HG03196 (cell line): ENCODE data around the gene COL1A2.

Experiments
- ATAC-seq: cut with Tn5 transposase; IDR thresholded peaks from one replicate; pipeline ENCODE4 v1.9.1; 2021; ENCODE audit not compliant: unreplicated experiment

Gene COL1A2

DNA sequence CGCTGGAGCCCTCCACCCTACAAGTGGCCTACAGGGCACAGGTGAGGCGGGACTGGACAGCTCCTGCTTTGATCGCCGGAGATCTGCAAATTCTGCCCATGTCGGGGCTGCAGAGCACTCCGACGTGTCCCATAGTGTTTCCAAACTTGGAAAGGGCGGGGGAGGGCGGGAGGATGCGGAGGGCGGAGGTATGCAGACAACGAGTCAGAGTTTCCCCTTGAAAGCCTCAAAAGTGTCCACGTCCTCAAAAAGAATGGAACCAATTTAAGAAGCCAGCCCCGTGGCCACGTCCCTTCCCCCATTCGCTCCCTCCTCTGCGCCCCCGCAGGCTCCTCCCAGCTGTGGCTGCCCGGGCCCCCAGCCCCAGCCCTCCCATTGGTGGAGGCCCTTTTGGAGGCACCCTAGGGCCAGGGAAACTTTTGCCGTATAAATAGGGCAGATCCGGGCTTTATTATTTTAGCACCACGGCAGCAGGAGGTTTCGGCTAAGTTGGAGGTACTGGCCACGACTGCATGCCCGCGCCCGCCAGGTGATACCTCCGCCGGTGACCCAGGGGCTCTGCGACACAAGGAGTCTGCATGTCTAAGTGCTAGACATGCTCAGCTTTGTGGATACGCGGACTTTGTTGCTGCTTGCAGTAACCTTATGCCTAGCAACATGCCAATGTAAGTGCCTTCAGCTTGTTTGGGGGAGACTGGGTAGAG lies at the start of gene COL1A2:
TSS of gene COL1A2 (plus strand) at position 459 of the 704 bp plus-strand sequence. CDS start at position 596, 137 bp downstream.
- ATAC-seq = no peak

DNA sequence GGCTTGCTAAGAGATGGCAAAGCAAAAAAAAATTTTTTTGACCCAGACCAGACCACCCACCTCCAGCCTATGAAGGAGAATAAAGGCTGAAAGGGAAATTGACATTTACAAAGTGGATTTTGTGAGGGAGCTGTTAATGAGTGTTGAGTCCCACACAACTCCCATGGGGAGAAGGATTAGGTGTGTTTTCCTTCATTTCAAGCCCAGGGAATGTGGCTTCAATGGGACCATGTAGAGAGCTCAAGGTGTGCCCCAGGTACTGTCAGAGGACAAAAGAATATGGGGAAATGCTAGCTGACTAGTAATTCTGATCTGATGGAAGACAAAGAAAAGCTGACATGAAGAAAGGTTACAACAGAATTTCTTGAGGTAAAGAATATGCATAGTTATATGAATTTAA lies 48.8 kb upstream of the COL1A2 start:
- ATAC-seq = no peak

DNA sequence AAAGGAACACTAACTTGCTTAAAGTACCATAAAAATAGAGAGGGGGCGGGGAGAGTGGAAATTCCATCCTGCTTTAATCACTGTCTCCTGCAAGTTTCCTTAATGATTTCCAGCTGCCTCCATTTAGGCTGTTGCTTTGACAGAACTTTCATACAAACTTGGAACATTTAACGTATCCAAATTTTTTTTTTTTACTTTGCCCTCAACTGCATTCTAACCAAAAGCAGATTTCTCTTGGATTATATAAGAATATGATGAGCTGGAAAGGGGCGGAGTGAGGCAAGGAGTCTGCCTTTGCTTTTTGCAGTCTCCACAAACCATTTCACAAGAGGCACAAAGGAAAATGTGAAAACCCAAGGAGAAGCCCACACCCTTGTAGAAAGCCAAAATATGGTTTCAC lies 46.6 kb upstream of the COL1A2 start:
- no peak for ATAC-seq

DNA sequence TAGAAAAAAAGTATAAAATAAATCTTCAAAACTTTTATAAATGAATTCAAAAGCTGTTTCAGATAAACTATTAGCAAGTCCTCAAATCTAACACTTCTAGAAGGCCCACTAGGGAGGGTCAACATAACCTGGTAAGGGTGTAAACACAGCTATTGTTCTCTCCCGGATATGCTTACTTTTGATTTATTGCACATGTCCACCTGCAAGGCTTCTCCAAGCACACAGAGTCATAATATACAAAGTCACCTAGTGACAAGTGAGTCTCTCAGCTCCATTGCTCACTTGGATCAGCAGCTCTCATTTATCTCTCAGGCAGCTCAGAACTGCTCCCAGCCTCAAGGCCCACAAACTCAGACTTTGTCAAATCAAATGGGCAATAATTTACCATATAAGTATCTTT lies 44.0 kb upstream of the COL1A2 start:
- no peak for ATAC-seq

DNA sequence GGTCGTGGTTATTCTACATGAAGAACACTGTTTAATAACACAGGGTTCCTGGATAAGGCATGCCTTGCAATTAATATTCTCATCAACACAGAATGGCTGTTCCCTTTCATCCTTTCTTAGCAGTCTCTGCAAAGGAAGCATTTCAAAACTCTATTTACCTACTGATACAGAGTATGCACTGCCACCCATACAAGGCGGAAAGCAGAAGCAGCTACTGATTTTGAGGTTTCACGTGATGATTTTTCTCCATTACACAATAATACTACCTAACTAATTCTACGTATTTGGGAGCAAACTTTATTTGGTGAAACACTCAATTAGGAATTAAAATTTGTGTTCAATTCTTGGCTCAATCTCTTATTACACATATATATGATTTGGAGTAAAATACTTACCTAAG lies 43.0 kb upstream of the COL1A2 start:
- no peak for ATAC-seq

DNA sequence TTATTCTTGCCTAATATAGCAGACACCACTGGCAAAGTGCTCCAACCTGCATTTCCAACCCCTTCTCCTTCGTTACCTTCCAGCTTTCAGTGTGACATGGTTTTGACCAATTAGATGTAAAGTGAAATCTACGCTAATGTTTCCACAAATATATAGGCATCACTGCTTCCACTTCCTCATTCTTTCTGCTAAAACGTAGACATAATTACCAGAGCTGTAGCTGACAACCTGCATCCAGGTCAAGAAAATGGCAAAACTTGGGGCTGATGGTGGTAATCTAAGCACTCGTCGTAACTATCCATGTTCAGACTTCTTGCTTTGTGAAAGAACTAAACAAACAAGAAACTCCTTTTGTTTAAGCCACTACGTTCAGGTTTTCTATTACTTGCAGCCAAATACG lies 41.8 kb upstream of the COL1A2 start:
- no peak for ATAC-seq

DNA sequence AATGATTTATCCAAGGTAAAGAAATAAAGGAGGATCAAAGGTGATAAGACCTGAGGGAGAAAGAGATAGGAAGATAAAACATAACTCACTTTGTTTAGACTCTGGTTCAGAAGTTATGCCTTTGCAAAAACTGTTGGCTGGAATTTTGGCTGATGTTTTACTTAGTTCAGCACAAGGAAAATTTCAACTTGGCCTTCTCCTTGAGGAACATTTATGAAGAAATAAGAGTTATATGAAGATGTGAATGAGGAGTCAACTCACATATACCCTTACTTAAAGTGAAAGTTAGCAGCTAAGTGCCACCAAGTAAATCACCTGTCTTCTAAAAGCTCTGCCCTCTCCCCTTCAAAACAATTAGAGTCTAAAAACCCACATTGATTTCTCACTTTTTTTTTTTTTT lies 39.7 kb upstream of the COL1A2 start:
- ATAC-seq = no peak

DNA sequence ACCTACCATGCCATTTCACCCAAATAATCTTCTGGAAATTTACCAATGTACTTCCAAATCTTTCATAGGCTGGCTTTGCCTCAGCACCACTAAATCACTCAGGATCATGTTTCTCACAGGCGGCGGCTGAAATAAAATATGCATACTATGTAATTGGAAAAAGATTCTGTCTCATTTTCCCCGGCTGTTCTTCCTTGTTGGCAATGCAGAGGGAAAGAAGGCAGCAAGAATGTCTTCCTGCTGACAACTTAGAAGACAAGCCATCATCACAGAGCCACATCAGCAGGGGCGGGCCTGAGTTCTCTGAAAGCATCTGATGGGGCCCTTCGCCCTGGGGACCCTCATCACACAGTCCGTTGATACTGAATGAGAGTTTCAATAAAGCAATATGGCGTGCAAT lies 39.2 kb upstream of the COL1A2 start:
- ATAC-seq = no peak

DNA sequence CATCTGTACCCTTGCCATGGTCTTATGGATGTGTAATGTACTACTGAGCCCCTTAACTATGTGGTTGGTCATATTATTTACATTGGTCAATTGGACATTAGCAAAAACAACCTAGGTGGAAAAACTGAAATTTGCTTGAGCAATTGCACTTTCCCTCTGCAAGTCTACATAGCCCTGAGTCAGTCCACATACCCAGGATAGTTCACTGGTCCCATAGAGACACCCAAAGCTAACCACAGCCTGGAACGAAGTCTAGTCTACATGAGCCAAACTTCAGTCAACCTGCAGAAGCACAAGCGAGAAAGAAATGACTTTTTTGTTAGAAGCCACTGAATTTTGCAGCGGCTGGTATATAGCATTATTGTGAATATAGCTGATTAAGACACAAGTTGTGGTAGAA lies 37.6 kb upstream of the COL1A2 start:
- ATAC-seq = no peak

DNA sequence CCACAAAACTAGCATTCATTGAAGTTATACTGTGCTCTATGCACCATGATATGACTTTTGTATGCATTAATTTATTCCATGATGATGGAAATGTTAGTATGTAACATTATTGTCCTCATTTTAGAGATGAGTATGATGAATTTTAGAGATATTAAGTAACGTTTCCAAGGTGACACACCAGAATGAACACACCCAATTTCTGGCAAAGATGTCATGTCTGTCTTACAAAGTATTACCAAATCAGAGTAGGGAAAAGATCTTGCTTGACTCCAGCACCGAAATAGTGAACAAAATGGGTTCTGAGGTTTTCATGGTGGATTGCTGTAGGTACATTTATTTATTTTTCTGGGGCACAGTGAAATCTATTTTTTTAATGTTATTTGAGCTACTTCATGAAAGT lies 33.8 kb upstream of the COL1A2 start:
- no peak for ATAC-seq

DNA sequence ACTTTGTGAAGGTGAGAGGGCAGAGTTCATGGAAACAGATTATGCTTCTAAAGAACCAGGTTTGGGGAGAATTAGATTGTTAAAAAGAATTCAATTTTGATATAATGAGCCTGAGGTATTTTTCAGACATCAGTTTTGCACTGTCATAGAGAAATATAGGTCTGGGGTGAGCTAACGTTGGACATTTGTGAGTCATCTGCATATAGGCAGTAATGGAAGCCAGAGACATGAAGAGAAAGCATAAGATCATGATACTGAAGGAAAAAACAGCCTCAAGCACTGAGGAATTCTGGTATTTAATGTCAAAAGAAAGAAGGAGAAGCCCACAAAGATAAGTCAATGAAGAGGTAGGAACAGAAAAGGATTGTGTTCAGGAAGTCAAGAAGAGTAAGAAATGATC lies 32.4 kb upstream of the COL1A2 start:
- ATAC-seq = no peak

DNA sequence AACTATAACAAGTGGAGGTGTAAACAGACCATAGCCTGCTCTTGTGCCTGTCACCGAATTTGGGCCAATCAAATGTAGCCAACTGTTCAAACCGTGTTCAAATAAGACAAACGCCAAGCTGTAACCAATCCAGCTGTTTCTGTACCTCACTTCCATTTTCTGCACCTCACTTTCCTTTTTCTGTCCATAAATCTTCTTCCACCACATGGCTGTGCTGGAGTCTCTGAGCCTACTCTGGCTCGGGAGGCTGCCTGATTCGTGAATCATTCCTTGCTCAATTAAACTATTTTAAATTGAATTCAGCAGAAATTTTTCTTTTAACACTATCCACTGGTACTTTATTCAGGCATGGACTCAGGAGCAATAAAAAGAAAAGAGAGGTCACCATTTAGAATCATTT lies 29.9 kb upstream of the COL1A2 start:
- ATAC-seq = no peak

DNA sequence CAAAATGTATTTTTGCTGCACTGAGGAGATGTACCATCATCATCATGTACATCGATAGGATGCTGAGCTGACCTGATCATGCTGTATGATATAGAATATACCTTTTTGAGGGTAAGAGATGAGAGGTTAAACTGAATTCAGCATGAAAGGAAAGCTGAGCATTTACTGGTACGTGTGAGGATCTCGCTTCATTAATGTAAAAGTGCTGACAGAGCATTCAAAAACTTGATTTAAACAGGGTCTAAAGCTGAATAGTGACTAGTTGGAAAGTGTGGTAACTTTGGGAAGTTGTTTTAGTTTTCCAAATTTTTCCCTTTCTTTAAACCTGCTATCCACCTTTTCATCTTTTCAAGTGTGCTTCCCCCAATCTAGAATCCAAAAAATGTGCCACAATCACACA lies 28.5 kb upstream of the COL1A2 start:
- ATAC-seq = no peak

DNA sequence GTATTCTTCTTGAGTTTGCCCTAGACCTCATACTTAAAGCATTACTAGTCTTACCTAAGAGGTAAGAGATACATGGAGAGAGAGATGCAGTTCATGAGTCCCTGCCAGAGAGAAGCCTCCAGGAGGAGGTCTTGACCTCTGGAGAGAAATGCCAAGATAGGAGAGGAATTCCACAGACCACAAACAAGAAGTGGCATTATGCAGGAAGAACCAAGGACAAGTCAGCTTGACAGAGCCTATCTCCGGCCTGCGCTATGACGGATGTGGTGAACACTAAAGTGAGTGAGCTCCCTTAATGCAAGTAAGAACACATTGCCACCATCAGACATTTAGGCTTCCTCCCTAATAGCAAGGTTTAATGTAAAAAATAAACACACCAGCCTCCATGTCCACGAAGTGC lies 27.9 kb upstream of the COL1A2 start:
- ATAC-seq = no peak

DNA sequence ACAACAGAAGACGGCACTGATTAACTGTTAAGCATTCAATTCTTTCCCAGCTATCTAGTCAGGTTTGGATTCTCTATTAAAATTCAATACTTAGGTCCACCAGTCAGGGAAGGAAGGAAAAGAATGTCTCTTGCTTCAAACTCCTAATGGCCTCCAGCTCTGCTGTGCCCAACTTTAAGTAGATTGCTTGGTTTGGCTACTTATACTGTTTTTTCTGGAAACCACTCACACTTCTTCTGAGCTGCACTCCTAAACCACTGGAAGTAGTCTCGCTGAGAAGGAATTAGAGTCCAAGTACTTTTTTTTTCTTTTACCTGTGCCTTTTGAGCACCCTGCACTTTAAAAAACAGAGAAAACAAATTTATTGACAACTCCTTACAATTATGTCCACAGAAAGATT lies 26.7 kb upstream of the COL1A2 start:
- no peak for ATAC-seq

DNA sequence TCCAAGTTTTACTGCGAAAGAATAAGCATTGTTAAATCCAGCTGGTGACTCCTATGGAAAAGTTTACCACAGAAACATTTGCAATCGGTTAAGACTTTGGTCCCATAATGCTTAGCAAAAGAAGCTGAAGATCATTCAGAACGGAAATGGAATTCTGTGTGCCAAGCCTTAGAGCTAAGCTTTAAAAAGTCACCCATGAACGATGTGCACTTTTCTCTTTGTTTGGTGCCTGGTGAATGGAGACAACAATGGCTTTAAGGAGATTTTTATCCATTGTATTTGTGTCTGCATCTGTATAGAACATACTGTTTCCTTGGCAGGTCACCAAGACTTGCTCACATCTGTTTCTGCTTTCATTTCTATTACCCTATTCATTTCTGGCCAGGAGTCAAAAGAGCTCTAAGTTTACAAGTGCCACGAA lies 26.3 kb upstream of the COL1A2 start:
- ATAC-seq = no peak

DNA sequence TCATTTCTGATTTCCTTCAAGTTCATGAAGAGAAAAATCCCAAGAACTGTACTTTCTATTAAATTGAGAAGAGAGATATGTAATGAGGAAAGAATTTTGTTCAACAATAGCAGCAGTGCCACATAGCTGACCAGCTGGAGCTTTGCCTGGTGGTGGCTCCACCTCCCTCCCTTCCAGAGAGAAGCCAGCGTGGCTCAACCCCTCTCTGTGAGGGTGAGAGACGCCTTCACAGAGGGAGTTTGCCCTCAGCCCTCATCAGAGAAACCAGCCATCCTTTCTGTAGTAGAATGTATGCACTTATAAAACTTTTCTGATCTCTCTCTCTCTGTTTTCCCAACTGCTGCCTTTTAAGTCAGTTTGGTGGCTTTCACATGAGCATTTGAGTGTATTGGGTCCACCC lies 20.5 kb upstream of the COL1A2 start:
- ATAC-seq = no peak

DNA sequence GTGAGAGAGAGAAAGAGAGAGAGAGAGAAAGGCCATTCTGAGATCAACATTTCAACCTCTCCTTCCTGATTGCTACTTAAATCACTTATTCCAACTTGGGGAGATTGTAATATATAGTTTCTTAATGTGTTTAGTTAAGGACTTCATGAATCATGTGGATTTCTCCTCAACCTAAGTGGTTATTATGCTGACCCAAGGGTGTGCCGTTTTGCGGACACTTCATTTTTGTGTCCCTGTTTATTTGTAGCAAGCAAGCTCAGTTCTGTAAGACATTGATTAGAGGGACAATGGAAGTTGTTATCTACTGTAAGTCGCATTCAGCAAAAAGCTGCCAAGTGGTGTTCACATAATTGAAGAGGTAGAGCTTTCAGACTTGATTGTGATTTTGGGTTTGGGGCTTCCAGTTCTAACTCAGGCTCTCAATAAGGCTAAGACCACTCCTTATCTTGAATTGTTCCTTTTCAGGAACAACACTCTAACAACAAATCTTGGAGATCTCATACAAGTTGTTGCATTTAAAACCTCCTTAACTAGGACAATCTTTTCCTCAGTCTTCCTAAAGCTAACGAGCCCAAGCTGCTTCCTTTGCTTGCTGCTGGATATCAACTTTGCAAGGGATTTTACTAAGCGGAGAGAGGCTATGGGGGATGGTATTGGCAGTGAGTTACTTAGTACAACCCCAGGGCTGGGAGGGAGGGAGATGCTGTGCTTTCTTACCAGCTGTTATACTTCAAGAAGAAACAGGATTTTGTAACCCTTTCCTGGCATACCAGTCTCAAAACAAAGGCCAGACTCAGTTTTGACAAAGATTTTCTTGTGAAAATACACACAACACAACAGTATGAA lies 19.8 kb upstream of the COL1A2 start:
- no peak for ATAC-seq

DNA sequence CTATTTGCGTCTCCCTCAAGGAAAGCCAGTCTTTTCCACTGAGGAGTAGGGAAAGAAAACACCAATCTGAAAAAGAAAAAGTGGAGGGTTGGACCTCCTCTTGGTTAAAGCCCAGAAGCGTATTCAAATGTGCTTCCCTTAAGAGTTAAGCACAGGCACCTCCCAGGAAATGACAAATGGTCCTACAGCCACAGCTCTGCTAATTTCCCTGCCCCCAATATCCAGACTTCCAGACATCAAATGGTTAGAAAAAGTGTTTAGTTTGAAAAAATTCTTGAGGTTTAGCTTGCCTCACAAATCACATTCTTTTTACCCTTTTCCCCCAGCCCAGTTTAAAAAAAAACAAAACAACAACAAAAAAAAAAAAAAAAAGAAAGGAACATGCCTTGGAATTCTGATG lies 19.0 kb upstream of the COL1A2 start:
- no peak for ATAC-seq

DNA sequence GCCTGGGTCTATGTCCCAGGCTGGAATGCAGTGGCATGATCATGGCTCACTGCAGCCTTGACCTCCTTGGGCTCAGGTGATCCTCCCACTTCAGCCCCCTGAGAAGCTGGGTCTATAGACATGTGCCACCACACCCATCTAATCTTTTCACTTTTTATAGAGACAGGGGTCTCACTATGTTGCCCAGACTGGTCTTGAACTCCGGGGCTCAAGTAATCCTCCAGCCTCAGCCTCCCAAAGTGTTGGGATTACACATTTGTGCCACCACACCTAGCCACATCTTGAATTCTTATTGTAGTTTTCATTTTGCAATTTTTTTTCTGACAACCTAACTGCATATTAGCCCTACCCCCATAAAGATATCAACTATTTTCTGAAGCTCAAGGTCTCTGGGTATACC lies 18.4 kb upstream of the COL1A2 start:
- ATAC-seq = no peak

DNA sequence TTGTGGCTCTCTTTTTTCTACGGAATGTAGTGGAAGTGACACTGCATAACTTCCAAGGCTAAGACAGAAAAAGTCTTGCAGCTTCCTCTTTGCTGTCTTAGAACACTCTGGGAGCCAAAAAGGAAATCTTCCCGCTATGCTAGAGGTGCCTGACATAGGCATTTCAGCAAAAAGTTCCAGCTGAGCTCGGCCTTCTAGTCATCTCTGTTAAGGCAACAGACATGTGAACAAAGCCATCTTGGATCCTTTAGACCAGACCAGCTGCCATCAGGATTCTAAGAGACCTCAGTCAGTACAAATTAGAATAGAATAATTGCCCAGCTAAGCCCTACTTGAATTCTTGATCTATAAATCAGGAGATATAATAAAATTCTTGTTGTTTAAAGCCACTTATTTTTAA lies 16.3 kb upstream of the COL1A2 start:
- no peak for ATAC-seq

DNA sequence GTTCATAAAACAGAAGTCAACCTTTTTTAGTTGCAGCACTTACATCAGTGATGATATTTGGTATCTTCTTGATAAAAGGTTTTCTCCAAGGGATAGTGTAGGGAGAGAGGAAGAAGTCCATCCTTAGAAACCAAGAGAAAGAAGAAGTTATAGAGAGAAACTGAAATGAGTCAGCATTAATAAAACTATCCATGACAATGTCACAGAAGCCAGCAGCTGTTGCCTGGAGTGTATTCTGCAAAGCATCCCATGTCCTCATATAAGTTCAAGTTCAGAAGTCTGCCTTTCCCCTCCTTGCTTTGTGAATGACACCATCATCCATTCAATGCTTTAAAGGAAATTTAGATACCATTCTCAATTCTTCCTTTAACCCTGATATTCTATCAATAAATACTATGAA lies 14.4 kb upstream of the COL1A2 start:
- no peak for ATAC-seq

DNA sequence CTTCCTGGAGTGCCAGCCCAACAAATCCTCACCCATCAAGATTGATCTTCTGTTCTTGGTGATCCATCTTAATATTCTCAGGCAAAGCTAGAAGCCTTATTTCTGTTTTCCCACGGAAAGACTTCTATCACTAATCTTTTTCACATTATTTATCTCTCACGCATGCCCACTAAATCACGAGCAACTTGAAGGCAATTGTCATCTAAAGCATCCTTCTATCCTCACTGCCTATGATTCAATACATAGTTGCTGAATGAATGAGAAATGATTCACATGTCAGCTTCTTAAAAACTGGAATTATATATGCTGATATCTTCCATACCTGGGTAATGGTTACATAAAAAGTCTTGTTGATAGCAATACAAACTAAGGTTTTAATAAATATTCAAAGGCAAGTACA lies 12.6 kb upstream of the COL1A2 start:
- ATAC-seq = no peak
